Progenitor cell of endocrine pancreas (in vitro differentiated cells): ENCODE data around the gene REG3A. TPM values are rescaled to one million over a fixed set of nuclear protein-coding genes. Genes with fewer than 3 reads are reported as not detected.

Source experiments
- DNase-seq: peaks from one replicate; pipeline ENCODE4 v3.0.0; 2021; ENCODE audit warnings: low spot score; ENCODE audit not compliant: unreplicated experiment
- H3K27ac Mint-ChIP-seq: 2 replicates; pipeline ENCODE4 v1.8.0; 2021; ENCODE audit warnings: mild to moderate bottlenecking, moderate library complexity, mixed read lengths
- H3K27me3 Mint-ChIP-seq: 2 replicates; pipeline ENCODE4 v1.8.0; 2021; ENCODE audit warnings: mixed read lengths
- H3K36me3 Mint-ChIP-seq: 2 replicates; pipeline ENCODE4 v1.8.0; 2022; ENCODE audit warnings: mixed read lengths; ENCODE audit not compliant: insufficient read depth
- H3K4me1 Mint-ChIP-seq: 2 replicates; pipeline ENCODE4 v1.8.0; 2021; ENCODE audit warnings: low read depth, mixed read lengths
- H3K4me3 Mint-ChIP-seq: 2 replicates; pipeline ENCODE4 v1.8.0; 2021; ENCODE audit warnings: low read depth, mild to moderate bottlenecking, moderate library complexity, mixed read lengths
- H3K9me3 Mint-ChIP-seq: 2 replicates; pipeline ENCODE4 v1.8.0; 2021; ENCODE audit warnings: low read depth, mixed read lengths
- CTCF ChIP-seq: fragments of 200-600 bp; sonication (generic); IDR thresholded peaks from one replicate; pipeline ENCODE4 v1.5.0; 2021; ENCODE audit warnings: antibody characterized with exemption, mild to moderate bottlenecking; ENCODE audit not compliant: unreplicated experiment
- total RNA-seq: library from RNA; stranded (reverse); gene quantifications from 2 replicates; pipeline ENCODE4 v1.2.1, GENCODE V29; 2021

REG3A gene
- total RNA-seq, 1 donor from 2014 or later, result not detected

DNA sequence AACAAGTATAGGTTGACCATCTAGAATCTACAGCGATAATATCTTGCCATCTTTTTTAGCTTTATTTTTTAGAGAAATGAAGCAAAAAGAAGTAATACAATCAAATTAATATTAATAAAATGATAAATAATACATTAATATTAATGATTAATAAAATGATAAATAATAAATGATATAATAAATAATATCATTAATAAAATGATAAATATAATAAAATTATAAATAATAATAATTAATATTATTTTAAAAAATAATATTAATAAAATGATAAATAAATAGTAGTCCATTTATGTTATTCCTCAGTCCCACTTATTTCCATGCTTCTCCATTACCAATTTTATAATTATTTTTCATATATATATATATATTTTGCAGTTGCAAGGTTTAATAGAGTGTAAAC, 3.2 kb upstream of the REG3A start:
- Mint-ChIP-seq H3K27me3 (peaks cover 37% of the 10 kb centered on the region), H3K4me1 (peaks cover 4% of the 10 kb centered on the region), H3K36me3 (no peaks in the 10 kb centered on the region), H3K9me3 (no peaks in the 10 kb centered on the region), H3K4me3 (no peak overlapping the region), H3K27ac (no peak overlapping the region)
- no peak for TF ChIP-seq CTCF
- DNase-seq, result no peak

- Mint-ChIP-seq H3K36me3 (no peaks in the 10 kb centered on the region), H3K4me3 (no peak overlapping the region), H3K9me3 (no peaks in the 10 kb centered on the region), H3K4me1 (peaks cover 4% of the 10 kb centered on the region), H3K27ac (no peak overlapping the region), H3K27me3 (peaks cover 42% of the 10 kb centered on the region)
- DNase-seq, result no peak
- TF ChIP-seq CTCF, result no peak
Observed at GRCh38 chr2:79162132-79162531, 2.6 kb upstream of the REG3A start.

- DNase-seq, result no peak
- no peaks in the 10 kb centered on the region for H3K36me3 Mint-ChIP-seq
- no peak overlapping the region for H3K4me3 Mint-ChIP-seq
- H3K27me3 Mint-ChIP-seq, result peaks cover 43% of the 10 kb centered on the region
- H3K27ac Mint-ChIP-seq, result no peak overlapping the region
- no peaks in the 10 kb centered on the region for H3K9me3 Mint-ChIP-seq
- H3K4me1 Mint-ChIP-seq, result peaks cover 4% of the 10 kb centered on the region
- no peak for TF ChIP-seq CTCF
Observed at GRCh38 chr2:79159030-79159429, 523 bp downstream of the REG3A start.

- no peaks in the 10 kb centered on the region for H3K36me3 Mint-ChIP-seq
- H3K4me1 Mint-ChIP-seq, result no peaks in the 10 kb centered on the region
- no peak overlapping the region for H3K4me3 Mint-ChIP-seq
Observed at GRCh38 chr2:79155826-79156476, 3.6 kb downstream of the REG3A start.

DNA sequence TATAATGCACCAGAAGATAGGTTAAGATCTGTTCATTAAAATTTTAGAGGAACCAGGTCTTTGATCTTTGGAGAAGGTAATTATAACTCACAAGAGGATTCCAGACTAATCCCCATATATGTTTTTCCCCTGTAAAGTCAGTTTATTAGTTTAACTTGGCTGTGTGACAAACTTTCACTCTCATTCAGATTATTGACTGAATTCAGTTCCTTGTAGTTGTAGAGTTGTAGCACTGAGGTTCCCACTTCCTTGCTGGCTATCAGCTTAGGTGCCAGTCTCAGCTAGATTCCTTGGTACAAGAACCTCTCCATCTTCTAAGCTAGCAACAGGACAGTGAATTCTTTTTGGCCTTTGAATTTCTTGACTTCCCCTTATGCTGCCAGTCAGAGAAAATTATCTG, 20.1 kb downstream of the REG3A start:
- DNase-seq, result no peak
- H3K4me3 Mint-ChIP-seq, result no peak overlapping the region
- peaks cover 4% of the 10 kb centered on the region for H3K9me3 Mint-ChIP-seq
- no peaks in the 10 kb centered on the region for H3K36me3 Mint-ChIP-seq
- no peak overlapping the region for H3K27ac Mint-ChIP-seq
- H3K4me1 Mint-ChIP-seq, result peaks cover 2% of the 10 kb centered on the region
- H3K27me3 Mint-ChIP-seq, result peaks cover 19% of the 10 kb centered on the region
- TF ChIP-seq CTCF, result no peak

More at GRCh38 chr2:79155826-79156476, 3.6 kb downstream of the REG3A start:
- peaks cover under 1% of the 10 kb centered on the region for H3K9me3 Mint-ChIP-seq
- DNase-seq, result no peak
- no peak for TF ChIP-seq CTCF
- no peak overlapping the region for H3K27ac Mint-ChIP-seq
- H3K27me3 Mint-ChIP-seq, result peaks cover 39% of the 10 kb centered on the region
